Right kidney (tissue), 1 donor: ENCODE data around the gene PFN3.
A peak's percentile ranks its signal among the peaks of the same experiment; 100 is the strongest.
"Not testable (repeated sequence)": the region's sequence is repeated elsewhere in the genome, so short reads cannot be mapped to it uniquely, and the experiment has no call there.

Experiments used
- DNase-seq: peaks from one replicate; pipeline ENCODE4 v3.0.0-alpha.2; 2016

PFN3 gene

GRCh38 chr5:177372034-177372896 lies 28.2 kb downstream of the PFN3 start:
- no peak for DNase-seq

GRCh38 chr5:177371120-177372033 lies 29.1 kb downstream of the PFN3 start:
- no peak for DNase-seq

- DNase-seq, result peak; percentile 66
Measured at GRCh38 chr5:177370488-177371119, 29.9 kb downstream of the PFN3 start.

- DNase-seq, result no peak
Measured at GRCh38 chr5:177369645-177370440, 30.6 kb downstream of the PFN3 start.

GRCh38 chr5:177368869-177369644 lies 31.4 kb downstream of the PFN3 start:
- DNase-seq, result no peak

GRCh38 chr5:177367981-177368868 lies 32.2 kb downstream of the PFN3 start:
- no peak for DNase-seq

GRCh38 chr5:177367323-177367848 lies 33.1 kb downstream of the PFN3 start:
- peak; percentile 85 for DNase-seq

- peak; percentile 92 for DNase-seq
Measured at GRCh38 chr5:177366528-177367322, 33.7 kb downstream of the PFN3 start.

GRCh38 chr5:177365845-177366527 lies 34.5 kb downstream of the PFN3 start:
- DNase-seq, result no peak

- DNase-seq, result no peak
Measured at GRCh38 chr5:177364159-177364962, 36.1 kb downstream of the PFN3 start.

GRCh38 chr5:177363565-177363964 lies 36.9 kb downstream of the PFN3 start:
- DNase-seq, result no peak

- DNase-seq, result peak; percentile 83
Measured at GRCh38 chr5:177362610-177363507, 37.6 kb downstream of the PFN3 start.

GRCh38 chr5:177362292-177362609 lies 38.2 kb downstream of the PFN3 start:
- DNase-seq, result no peak

GRCh38 chr5:177361418-177362291 lies 38.8 kb downstream of the PFN3 start:
- DNase-seq, result no peak

- not testable (repeated sequence) for DNase-seq
Measured at GRCh38 chr5:177360740-177361139, 39.7 kb downstream of the PFN3 start.
